Vagina (tissue), 2 donors: ENCODE results near the gene CHRNA4. TPM values are rescaled to one million over a fixed set of nuclear protein-coding genes. Genes with fewer than 3 reads are reported as not detected.

Experiments used
- DNase-seq, 2 donors: peaks; one replicate each; pipeline ENCODE4 v3.0.0-alpha.2; 2017; ENCODE audit errors: extremely low spot score in 2 of 2
- H3K27ac ChIP-seq: fragments of 200-600 bp; sonication (generic); one replicate; pipeline ENCODE4 v1.5.1; 2019
- H3K27me3 ChIP-seq: fragments of 200-600 bp; sonication (generic); one replicate; pipeline ENCODE4 v1.5.1; 2019
- H3K36me3 ChIP-seq, 2 donors: fragments of 200-600 bp; sonication (generic); one replicate each; pipeline ENCODE4 v1.5.1; 2017 to 2019
- H3K4me1 ChIP-seq: fragments of 200-600 bp; sonication (generic); one replicate; pipeline ENCODE4 v1.5.1; 2019
- H3K4me3 ChIP-seq, 2 donors: fragments of 200-600 bp; sonication (generic); 1 replicate in 1 of 2; 2 replicates in 1 of 2; pipeline ENCODE4 v1.5.1; 2016 to 2019
- H3K9me3 ChIP-seq: fragments of 200-600 bp; sonication (generic); one replicate; pipeline ENCODE4 v1.5.1; 2019
- CTCF ChIP-seq, 3 experiments: fragments of 450-650 bp in 2 of 3; fragments of 200-600 bp in 1 of 3; sonication (generic) in 1 of 3; IDR thresholded peaks; one replicate each; pipeline ENCODE4 v1.5.1; 2017 to 2019; ENCODE audit warnings: antibody characterized with exemption in 3 of 3, mild to moderate bottlenecking in 2 of 3, moderate library complexity in 2 of 3
- POLR2A ChIP-seq, 2 donors: fragments of 450-650 bp; IDR thresholded peaks; one replicate each; pipeline ENCODE4 v1.6.1; 2017; ENCODE audit warnings: antibody characterized with exemption in 2 of 2, mild to moderate bottlenecking in 2 of 2, moderate library complexity in 2 of 2
- POLR2AphosphoS5 ChIP-seq, 2 donors: sonication (generic); formaldehyde crosslinking; IDR thresholded peaks; one replicate each; pipeline ENCODE4 v1.9.0; 2017; ENCODE audit warnings: antibody characterized with exemption in 2 of 2, mild to moderate bottlenecking in 2 of 2, low read depth in 1 of 2; ENCODE audit not compliant: insufficient read depth in 1 of 2
- intact Hi-C: fragments of 100-400 bp; cut with DNase I; formaldehyde crosslinking; loops from one replicate; pipeline ENCODE4 v1.15.1; 2023
- total RNA-seq: library from RNA; depleted of rRNA; stranded (reverse); fragments of >200 nt; gene quantifications from one replicate; pipeline ENCODE4 v1.2.3, GENCODE V29; 2016

The CHRNA4 gene
- total RNA-seq, 1 donor from 2014 or later, result 0.25 TPM

DNA sequence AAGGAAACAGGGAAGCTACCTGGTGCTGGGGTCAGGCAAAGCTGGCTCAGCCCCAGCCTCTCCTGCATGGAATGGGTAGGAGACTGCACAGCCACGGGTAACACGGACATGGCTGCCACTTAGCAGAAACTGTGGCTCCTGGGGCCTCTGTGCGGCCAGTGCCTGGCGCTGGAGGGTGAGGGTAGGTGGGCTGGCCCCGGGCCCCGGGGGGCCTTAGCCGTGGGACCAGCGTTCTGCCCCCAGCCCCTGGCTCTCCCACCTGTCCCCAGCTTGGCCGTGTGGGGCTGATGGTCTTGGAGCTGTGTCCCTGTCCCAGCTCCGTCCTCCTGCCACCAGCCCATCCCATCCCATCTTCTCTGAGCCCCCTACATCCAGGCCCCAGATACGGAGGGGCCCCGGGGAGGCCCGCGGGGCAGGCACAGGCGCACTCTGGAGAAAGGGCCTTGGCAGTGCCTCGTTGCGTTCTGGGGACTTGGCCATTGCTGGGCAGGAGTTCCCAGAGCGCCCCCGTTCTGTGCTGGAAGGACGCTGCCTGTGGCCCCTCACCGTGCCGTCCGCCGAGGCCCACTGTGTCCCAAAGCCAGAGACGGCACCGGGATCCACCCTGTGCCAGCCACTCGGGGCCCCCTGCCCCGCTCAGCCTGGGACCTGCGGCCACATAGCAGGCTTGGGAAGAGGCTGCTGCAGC, 12.2 kb downstream of the CHRNA4 start:
- H3K27ac ChIP-seq, result no peak overlapping the region
- no peak overlapping the region for H3K4me3 ChIP-seq
- H3K36me3 ChIP-seq, result no peaks in the 10 kb centered on the region
- H3K27me3 ChIP-seq, result no peaks in the 10 kb centered on the region
- no peak for DNase-seq
- no peaks in the 10 kb centered on the region for H3K9me3 ChIP-seq
- TF ChIP-seq CTCF (IDR thresholded peaks at IDR 0.05) (no peak), POLR2A (IDR thresholded peaks at IDR 0.05) (no peak), POLR2AphosphoS5 (IDR thresholded peaks at IDR 0.05; ENCODE audit: insufficient read depth in 1 of 2, low read depth in 1 of 2) (no peak)
- intact Hi-C loops, result no loop called here
- peaks cover 25% of the 10 kb centered on the region for H3K4me1 ChIP-seq

DNA sequence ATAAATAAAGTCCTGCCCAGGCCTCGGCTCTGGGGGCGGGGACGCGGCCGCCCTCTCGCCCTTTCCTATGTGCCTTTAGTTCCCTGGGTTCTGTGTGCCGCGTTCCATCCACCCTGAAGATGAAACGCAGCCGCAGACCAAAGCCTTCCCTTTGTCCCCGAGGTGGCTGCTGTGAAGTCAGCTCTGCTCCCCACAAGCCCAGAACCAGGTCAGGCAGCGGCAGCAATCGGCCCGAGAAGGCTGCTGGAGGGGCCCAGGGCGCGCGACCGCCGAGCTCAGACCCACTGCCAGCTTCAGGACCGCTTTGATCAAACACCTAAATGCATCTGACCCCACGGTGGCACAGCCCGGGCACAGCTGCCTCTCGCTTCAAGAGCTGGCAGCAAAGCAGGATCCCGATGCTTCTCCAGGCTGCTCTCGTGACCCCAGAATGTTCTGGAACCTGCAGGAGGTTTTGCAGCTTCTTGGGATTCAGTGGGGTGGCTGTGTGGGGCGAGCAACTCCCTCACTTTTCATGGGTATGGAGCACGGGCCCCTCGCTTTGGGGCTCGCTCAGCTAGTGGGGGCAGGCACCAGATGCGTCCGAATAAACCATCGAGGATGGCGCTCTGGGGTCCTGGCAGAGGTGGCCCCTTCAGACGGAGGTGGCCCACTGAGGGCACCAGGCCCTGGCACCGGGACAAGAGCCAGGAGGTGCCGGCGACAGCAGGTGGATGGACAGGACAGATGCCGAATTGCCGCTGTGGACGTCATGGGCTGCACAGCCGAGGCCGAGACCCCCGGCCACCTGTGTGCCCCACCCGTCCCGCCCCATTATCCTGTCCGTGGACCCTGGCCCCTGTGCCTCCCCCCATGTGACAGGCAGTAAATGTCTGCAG, 13.0 kb downstream of the CHRNA4 start:
- Histone ChIP-seq H3K27me3 (no peaks in the 10 kb centered on the region), H3K4me1 (peaks cover 25% of the 10 kb centered on the region), H3K4me3 (no peak overlapping the region), H3K9me3 (no peaks in the 10 kb centered on the region), H3K27ac (no peak overlapping the region), H3K36me3 (no peaks in the 10 kb centered on the region)
- intact Hi-C loops, result no loop called here
- no peak for DNase-seq
- TF ChIP-seq CTCF (IDR thresholded peaks at IDR 0.05) (no peak), POLR2A (IDR thresholded peaks at IDR 0.05) (no peak), POLR2AphosphoS5 (IDR thresholded peaks at IDR 0.05; ENCODE audit: insufficient read depth in 1 of 2, low read depth in 1 of 2) (no peak)

GRCh38 chr20:63347081-63347741, 13.9 kb downstream of the CHRNA4 start:
- Histone ChIP-seq H3K27me3 (no peaks in the 10 kb centered on the region), H3K27ac (no peak overlapping the region), H3K9me3 (no peaks in the 10 kb centered on the region), H3K4me3 (no peak overlapping the region), H3K4me1 (peaks cover 20% of the 10 kb centered on the region), H3K36me3 (no peaks in the 10 kb centered on the region)
- DNase-seq, result no peak
- intact Hi-C loops, result no loop called here
- no peak for TF ChIP-seq POLR2A (IDR thresholded peaks at IDR 0.05)
- TF ChIP-seq CTCF (IDR thresholded peaks at IDR 0.05), result no peak
- no peak for TF ChIP-seq POLR2AphosphoS5 (IDR thresholded peaks at IDR 0.05; ENCODE audit: insufficient read depth in 1 of 2, low read depth in 1 of 2)

GRCh38 chr20:63346131-63347080, 14.7 kb downstream of the CHRNA4 start:
- H3K27me3 ChIP-seq, result no peaks in the 10 kb centered on the region
- TF ChIP-seq POLR2A (IDR thresholded peaks at IDR 0.05) (no peak), POLR2AphosphoS5 (IDR thresholded peaks at IDR 0.05; ENCODE audit: insufficient read depth in 1 of 2, low read depth in 1 of 2) (no peak), CTCF (IDR thresholded peaks at IDR 0.05) (no peak)
- intact Hi-C loops, result no loop called here
- no peaks in the 10 kb centered on the region for H3K36me3 ChIP-seq
- no peak for DNase-seq
- no peaks in the 10 kb centered on the region for H3K9me3 ChIP-seq
- H3K4me1 ChIP-seq, result peaks cover 17% of the 10 kb centered on the region
- no peak overlapping the region for H3K4me3 ChIP-seq
- H3K27ac ChIP-seq, result no peak overlapping the region
